IPS-15b (cell line): ENCODE measurements around the gene ANKDD1B.
"Not testable (repeated sequence)": the region's sequence is repeated elsewhere in the genome, so short reads cannot be mapped to it uniquely, and the experiment has no call there.

Experiments
- H3K27me3 ChIP-seq: one replicate; pipeline ENCODE4 v1.6.1; 2013; ENCODE audit warnings: low read length; ENCODE audit not compliant: control insufficient read depth, insufficient read depth
- H3K36me3 ChIP-seq: one replicate; pipeline ENCODE4 v1.6.1; 2013; ENCODE audit warnings: low read length; ENCODE audit not compliant: control insufficient read depth, insufficient read depth
- H3K4me1 ChIP-seq: one replicate; pipeline ENCODE4 v1.6.1; 2013; ENCODE audit warnings: mild to moderate bottlenecking, low read length; ENCODE audit not compliant: control insufficient read depth, insufficient read depth
- H3K4me3 ChIP-seq: one replicate; pipeline ENCODE4 v1.5.1; 2013; ENCODE audit warnings: low read depth, low read length
- H3K9ac ChIP-seq: one replicate; pipeline ENCODE4 v1.6.1; 2013; ENCODE audit warnings: low read depth, mild to moderate bottlenecking, low read length
- H3K9me3 ChIP-seq: one replicate; pipeline ENCODE4 v1.6.1; 2013; ENCODE audit warnings: mild to moderate bottlenecking, low read length; ENCODE audit not compliant: control insufficient read depth, insufficient read depth

Gene ANKDD1B

DNA sequence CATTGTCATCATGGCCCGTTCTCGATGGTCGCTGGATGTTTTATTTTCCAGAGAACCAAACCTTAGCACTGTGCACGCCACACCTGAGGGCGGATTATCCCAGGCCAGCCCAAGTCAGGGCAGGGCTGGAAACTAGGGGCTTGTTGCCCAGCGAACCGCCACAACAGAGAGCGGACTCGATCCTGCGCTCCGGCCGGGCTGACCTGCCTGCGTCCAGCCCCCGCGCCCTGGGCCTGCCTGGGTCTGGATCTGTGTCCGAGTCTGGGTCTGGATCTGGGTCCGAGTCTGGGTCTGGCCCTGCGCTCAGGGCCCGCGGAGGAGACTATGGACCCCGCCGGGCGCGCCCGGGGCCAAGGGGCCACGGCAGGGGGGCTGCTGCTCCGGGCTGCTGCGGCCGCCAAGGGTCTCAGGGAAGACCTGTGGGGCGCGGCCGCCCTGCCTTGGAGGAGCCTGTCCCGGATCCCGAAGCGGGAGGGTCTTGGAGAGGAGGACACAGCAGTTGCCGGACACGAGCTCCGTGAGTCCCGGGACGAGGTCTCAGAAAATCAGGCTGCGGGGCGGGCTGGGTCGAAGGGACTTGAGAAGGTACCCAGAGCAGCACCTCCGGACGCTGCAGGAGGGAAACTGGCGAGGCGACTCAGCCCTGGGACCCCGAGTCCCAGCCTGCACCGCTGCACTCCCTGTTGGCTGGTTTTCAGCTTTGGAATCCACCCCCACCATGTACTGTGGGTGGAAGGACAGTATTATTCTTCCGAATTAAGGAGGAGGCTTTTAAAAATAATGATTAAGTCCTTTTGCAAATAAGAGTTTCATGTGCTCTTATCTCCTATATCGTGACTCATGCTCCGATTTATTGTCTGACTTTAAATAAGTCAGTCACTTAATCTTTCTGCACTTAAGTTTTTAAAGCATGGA is at the start of gene ANKDD1B:
ANKDD1B (plus strand) TSS at position 143 of the 915 bp plus-strand sequence; CDS start at position 325, 182 bp downstream.
- Histone ChIP-seq H3K27me3 (no peaks in the 10 kb centered on the region), H3K4me3 (peak within 1 kb of the TSS; percentile 59), H3K4me1 (peaks cover 12% of the 10 kb centered on the region), H3K36me3 (no peaks in the 10 kb centered on the region), H3K9me3 (no peaks in the 10 kb centered on the region), H3K9ac (peak within 1 kb of the TSS; percentile 55)

DNA sequence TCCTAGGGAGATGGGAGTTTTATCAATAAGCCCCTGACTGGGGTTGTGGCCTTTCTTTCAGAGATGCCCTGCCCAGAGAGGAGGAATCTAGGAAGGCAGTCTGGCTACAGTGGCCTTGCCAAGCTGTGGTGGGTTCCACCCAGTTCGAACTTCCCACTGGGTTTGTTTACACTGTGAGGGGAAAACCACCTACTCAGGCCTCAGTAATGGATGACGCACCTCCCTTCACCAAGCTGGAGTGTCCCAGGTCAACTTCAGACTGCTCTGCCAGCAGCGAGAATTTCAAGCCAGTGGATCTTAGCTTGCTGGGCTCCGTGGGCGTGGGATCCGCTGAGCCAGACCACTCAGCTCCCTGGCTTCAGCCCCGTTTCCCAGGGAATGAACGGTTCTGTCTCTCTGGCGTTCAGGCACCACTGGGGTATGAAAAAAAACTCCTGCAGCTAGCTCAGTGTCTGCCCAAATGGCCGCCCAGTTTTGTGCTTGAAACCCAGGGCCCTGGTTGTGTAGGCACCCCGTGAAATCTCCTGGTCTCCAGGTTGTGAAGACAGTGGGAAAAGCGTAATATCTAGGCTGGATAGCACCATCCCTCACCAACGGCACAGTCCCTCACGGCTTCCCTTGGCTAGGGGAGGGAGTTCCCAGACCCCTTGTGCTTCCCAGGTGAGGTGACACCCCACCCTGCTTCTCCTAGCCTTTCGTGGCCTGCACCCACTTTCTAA is 45.1 kb upstream of the ANKDD1B start:
- H3K36me3 ChIP-seq, H3K9ac ChIP-seq, H3K27me3 ChIP-seq, H3K4me3 ChIP-seq, H3K4me1 ChIP-seq, H3K9me3 ChIP-seq: not testable (repeated sequence)

DNA sequence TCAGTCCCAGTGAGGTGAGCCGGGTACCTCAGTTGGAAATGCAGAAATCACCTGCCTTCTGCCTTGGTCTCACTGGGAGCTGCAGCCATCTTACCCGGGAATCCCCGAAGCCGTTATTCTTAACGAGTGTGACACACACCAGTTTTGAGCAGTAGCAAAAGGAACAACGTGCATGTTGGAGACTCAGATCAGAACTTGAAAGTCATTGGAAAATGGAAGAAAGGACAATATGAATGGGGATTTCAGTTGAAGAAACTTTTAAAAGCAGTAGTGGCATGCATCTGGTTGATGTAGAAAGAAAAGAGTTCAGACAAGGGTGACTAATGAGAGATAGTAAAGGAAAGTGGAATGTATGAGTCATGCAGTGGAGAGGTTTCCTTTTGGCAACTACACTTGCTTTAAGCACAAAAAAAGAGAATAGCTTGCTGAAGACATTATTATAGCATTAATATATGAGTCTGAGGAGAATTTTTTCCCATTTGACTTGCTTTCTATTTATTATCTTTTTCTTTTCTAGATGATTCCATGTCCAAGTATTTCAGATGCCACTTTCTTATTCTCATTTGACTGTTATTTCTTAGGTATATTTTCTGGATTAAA is 44.4 kb upstream of the ANKDD1B start:
- Histone ChIP-seq H3K4me1 (no peaks in the 10 kb centered on the region), H3K9ac (no peak overlapping the region), H3K9me3 (no peaks in the 10 kb centered on the region), H3K4me3 (no peak overlapping the region), H3K27me3 (no peaks in the 10 kb centered on the region), H3K36me3 (no peaks in the 10 kb centered on the region)

DNA sequence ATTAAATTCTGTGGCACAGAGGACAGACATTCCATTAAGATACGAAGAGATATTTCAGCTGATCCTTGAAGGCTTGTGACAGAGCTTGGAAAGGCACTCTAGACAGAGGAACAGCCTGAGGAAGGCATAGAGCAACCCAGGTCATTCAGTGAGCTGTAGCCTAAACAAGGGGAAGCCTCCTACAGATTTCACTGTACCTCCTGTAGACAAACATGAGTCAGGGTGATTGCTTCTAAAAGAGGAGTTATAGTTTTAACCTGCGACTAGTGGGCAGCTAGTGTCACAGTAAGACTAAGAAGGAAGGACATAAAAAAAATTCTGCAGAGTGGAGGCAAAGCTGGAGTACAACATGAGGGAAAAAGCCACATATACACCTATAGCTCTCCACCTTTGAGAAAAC is 43.5 kb upstream of the ANKDD1B start:
- H3K27me3 ChIP-seq: no peaks in the 10 kb centered on the region
- no peak overlapping the region for H3K9ac ChIP-seq
- H3K9me3 ChIP-seq: no peaks in the 10 kb centered on the region
- H3K4me1 ChIP-seq: no peaks in the 10 kb centered on the region
- H3K4me3 ChIP-seq: no peak overlapping the region
- no peaks in the 10 kb centered on the region for H3K36me3 ChIP-seq

DNA sequence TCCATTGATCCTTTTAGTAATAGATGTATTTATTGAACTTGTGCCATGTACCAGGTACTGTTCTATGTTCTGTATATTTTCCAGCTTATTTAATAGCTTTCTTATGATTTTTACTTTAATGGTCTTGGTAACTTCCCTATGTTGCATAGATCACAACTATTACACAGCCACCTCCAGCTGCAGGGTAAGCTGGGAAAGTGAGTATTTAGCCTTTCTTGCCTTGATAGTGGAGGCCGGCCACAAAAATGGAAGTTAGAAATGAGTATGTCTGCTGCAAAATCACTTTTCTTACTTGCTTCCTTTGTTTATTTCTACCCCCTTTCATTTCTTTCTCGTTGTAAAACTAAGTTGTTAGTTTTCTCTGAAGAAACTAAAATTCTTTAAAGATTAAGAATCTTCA is 43.1 kb upstream of the ANKDD1B start:
- Histone ChIP-seq H3K27me3 (no peaks in the 10 kb centered on the region), H3K9me3 (no peaks in the 10 kb centered on the region), H3K9ac (no peak overlapping the region), H3K4me3 (no peak overlapping the region), H3K4me1 (no peaks in the 10 kb centered on the region), H3K36me3 (no peaks in the 10 kb centered on the region)

DNA sequence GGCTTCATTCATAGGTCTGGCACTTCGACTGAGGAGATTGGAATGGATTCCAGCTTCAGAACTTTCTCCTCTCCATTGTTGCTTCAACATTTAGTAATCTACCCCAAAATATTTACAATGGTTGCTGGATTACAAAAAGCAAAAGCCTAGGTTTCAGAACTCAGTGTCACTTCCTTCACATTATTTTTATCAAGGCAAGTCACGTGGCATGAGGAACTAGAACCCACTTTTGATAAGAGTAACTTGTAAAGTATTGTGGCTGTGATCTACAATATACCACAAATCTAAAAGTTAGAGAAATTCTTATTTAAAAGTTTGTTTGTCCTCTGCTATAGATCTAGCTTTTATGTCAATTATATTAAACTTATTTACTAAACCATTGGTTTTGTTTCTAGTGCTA is 39.7 kb upstream of the ANKDD1B start:
- Histone ChIP-seq H3K9me3 (no peaks in the 10 kb centered on the region), H3K36me3 (no peaks in the 10 kb centered on the region), H3K9ac (no peak overlapping the region), H3K27me3 (no peaks in the 10 kb centered on the region), H3K4me1 (no peaks in the 10 kb centered on the region), H3K4me3 (no peak overlapping the region)

DNA sequence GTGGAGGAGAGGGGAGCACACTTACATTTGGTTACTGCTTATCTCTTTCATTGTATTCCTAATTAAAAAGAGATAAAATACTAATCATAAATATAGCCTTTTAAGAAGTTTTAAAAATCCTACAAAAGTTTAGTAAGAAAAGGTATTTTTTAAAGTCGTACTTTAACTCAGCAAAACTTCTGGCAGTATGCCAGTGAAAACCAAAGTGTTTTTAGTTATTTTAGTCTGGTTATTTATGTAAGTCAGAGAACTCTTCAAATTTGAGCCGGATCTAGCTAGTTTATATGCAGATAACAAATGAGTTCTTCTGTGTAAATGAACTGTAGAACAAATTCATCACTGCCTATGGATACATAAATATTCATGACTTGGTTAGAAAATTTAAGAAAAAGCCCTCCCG is 36.5 kb upstream of the ANKDD1B start:
- H3K4me3 ChIP-seq: no peak overlapping the region
- H3K9ac ChIP-seq: no peak overlapping the region
- H3K9me3 ChIP-seq: no peaks in the 10 kb centered on the region
- no peaks in the 10 kb centered on the region for H3K36me3 ChIP-seq
- H3K4me1 ChIP-seq: no peaks in the 10 kb centered on the region
- no peaks in the 10 kb centered on the region for H3K27me3 ChIP-seq

DNA sequence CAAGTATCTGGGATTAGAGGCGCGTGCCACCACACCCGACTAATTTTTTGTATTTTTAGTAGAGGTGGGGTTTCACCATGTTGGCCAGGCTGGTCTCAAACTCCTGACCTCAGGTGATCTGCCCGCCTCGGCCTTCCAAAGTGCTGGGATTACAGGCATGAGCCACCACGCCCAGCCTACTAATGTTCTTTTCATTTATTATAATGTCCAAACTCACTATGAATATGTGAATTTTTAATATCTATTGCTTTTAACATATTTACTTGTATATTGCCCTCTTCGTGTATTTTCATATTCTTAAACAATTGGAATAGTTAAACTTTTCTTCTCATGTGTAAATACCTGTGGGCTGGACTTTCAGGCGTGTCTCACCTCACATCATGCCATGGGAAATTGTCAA is 33.0 kb upstream of the ANKDD1B start:
- H3K4me3 ChIP-seq, H3K9me3 ChIP-seq, H3K9ac ChIP-seq, H3K36me3 ChIP-seq, H3K4me1 ChIP-seq, H3K27me3 ChIP-seq: not testable (repeated sequence)

DNA sequence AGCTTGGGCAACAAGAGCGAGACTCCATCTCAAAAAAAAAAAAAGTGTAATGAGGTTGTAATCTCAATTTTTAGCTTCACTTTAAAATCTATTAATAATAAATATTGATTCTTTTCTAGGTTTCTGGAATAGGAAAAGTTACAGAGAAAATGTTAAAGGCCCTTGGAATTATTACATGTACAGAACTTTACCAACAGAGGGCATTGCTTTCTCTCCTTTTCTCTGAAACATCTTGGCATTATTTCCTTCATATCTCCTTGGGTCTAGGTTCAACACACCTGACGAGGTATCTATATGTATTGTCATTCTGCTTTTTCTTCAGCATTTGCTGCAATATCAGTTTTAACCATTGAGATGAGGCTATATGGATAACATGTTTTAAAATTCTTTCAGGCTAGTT is 26.6 kb upstream of the ANKDD1B start:
- Histone ChIP-seq H3K4me1 (peaks cover 5% of the 10 kb centered on the region), H3K27me3 (no peaks in the 10 kb centered on the region), H3K36me3 (no peaks in the 10 kb centered on the region), H3K9ac (no peak overlapping the region), H3K9me3 (no peaks in the 10 kb centered on the region), H3K4me3 (no peak overlapping the region)

DNA sequence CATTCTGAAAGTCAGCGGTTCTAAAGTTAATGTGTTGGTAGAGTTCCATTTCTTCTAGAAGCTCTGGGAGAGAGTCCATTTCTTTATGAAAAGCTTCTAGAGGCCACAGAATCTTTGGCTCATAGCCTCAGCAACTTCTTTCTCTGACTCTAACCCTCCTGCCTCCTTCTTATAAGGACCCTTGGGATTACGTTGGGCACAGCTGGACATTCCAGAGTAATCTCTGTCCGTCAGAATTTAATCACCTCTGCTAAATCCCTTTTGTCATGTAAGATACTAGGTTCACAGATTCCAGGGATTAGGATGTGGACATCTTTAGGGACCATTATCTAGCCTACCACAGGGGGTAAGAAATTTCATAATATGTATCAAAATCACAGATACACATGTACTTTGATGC is 22.6 kb upstream of the ANKDD1B start:
- H3K4me3 ChIP-seq: no peak overlapping the region
- H3K27me3 ChIP-seq: no peaks in the 10 kb centered on the region
- H3K36me3 ChIP-seq: no peaks in the 10 kb centered on the region
- H3K4me1 ChIP-seq: peaks cover 5% of the 10 kb centered on the region
- H3K9ac ChIP-seq: no peak overlapping the region
- no peaks in the 10 kb centered on the region for H3K9me3 ChIP-seq

DNA sequence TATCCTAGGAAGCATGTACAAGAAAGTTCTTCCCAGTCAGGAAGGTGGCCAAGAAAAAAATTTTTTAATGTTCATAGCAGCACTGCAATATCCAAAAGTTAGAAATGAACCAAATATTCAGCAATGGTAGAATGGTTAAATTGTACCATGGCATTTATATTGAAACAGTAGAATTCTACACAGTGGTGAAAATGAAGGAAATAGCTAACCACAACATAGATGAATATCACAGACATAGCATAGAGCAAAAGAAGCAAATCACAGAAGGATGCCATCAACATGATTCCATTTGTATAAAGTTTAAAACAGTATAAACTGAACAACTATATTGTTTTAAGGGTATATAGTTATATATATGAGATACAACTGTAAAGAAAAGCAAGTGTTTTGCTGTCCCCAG is 10.7 kb upstream of the ANKDD1B start:
- Histone ChIP-seq H3K4me1 (peaks cover 4% of the 10 kb centered on the region), H3K36me3 (no peaks in the 10 kb centered on the region), H3K27me3 (no peaks in the 10 kb centered on the region), H3K9ac (no peak overlapping the region), H3K9me3 (no peaks in the 10 kb centered on the region), H3K4me3 (no peak overlapping the region)

DNA sequence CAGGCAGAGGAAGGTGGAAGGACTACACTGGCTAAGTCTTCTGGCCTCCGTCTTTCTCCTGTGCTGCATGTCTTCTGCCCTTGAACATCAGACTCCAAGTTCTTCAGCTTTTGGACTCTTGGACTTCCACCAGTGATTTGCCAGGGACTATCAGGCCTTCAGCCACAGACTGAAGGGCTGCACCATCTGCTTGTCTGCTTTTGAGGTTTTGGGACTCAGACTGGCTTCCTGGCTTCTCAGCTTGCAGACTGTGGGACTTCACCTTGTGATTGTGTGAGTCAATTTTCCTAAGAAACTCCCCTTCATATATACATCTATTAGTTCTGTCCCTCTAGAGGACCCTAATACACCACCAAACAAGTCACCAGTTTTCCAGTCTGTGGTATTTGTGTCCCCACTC is 9.7 kb upstream of the ANKDD1B start:
- no peak overlapping the region for H3K9ac ChIP-seq
- no peaks in the 10 kb centered on the region for H3K27me3 ChIP-seq
- no peaks in the 10 kb centered on the region for H3K36me3 ChIP-seq
- H3K9me3 ChIP-seq: no peaks in the 10 kb centered on the region
- no peak overlapping the region for H3K4me3 ChIP-seq
- peaks cover 6% of the 10 kb centered on the region for H3K4me1 ChIP-seq
